ENCODE measurements around the gene UBTF. TPM values are rescaled to one million over a fixed set of nuclear protein-coding genes. Genes with fewer than 3 reads are reported as not detected.
A peak's percentile ranks its signal among the peaks of the same experiment; 100 is the strongest.

Gene UBTF
- total RNA-seq, 1 donor from 2014 or later: 85.4 TPM

- no peak for DNase-seq
Measured at GRCh38 chr17:44214896-44215295, 4.6 kb downstream of the UBTF start.

DNA sequence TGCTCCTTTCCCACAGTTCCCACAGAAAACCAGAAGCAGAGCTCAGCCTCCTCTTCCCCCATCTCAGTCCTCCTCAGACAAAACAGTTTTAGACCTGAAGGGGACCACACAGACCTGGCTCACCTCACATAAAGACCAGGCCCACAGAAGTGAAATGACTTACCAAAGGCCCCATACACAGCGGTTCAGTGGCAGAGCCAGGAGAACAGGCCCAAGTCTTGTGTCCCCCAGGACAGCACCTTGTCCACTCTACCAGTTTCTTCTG lies 5.3 kb downstream of the UBTF start:
- no peak for DNase-seq

DNA sequence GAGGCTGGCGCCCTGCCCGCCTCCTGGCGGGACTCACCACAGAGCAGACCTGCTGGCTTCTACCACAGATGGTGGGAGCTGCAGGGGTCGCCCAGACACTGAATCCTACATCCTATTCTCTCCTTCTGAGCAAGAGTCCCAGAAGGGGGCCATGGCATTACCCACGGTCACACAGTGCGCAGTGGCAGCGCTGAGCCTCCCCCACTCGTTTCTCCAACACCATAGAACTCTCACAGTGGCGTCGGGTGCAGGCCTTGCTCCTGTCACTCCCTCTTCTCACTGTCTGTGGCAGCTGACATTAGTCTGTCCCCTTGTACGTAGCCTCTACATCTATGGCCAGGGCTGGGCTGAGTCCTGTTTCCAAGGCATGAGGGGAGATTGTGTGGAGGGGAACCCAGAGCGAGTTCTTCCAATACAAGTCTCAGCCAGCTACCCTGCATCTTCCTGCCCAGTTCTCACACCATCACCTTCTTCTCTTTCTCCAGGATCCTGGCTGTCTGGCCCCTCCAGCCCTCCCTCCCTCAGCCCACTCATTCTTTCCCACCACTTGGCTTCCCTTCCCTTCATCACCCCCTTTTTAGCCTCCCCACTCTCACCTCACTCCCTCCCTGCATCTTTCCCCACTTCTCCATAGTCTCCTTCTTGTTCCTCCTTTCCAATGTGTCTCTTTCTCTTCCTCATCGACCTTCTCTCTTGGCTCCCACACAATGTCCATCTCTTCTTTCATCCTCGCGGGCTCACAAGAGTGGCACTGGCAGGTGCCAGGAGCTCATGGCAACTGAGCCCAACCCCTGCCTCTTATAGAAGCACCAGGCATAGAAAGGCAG lies 5.9 kb downstream of the UBTF start:
- no peak for DNase-seq

DNA sequence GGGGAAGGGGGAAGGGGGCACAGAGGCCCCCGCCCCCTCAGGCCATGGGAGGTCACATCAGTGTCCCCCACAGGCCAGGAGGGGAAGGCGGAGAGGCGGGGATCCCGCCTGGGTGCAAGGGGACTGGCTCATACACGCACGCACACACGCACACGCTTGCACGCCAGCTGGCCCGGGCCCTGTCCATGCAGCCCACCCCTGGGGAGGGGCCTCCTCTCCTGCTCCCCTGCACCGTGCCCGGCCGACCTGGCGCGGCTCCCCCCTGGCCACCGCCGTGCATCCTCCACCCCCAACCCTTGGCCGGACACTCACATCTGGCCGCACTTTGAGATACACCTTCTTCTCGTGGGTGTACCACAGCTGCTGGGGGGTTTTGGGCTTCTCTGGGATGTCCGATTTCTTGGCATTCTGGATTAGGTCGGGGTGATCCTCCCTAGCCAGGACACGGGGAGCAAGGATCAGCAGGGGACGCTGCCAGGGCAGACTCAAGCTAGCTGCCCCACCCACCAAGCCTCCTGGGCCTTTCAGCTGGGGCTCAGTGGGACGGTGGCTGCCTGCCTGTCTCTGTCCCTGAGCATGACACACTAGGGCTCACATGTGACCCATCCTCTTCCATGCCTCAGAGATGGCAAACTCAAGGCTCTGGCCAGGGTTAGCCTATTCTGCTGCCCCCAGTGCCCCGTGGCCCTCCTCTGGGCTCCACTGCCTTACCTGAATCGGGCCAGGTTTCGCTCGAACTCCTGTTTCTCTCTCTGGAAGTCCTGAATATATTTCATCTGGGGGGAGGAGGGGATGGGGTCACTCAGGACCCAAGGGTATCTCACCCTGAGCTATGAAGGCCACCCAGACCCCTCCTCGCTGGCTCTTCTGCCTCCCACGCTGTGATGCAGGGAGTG lies 6.7 kb downstream of the UBTF start:
- DNase-seq: no peak

GRCh38 chr17:44211281-44212265 lies 7.9 kb downstream of the UBTF start:
- DNase-seq: no peak

DNA sequence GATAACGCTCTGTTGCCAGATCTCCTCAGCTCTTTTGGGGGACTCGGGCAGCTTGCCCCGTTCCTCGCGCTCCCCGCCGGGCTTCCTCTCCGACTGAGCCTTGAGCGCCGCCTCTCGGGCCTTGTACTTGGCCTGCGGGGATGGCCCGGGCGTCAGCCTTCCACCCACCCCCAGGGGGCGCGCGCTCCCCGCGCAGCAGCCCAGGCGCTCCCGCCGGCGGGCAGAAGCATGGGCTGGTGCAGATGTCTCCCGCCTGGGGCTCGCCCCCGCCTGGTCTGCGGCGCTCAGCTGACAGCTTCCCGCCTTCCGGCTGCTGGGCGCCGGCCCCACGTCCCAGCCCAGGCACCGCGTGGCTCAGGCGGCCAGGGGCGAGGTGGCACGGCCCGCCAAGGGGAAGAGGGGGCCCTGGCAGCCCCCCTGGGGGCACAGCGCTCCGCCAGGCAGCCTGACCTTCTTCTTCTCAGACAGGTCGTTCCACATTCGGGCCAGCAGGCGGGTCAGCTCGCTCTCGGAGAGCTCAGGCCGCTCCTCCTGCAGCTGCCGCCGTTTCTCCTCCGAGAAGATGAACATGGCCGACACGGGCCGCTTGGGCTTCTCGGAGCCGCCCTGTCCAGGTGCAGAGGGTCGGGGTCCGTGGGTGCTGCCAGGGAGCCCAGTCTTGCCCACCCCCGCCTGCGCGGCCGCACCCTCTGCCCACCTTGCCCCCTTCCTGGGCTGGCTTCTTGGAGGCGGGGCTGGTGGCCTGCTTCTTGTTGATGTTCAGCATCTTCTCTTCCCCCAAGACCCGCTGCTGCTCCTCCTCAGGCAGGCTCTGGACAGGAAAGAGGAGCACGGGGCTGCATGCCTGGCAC lies 8.9 kb downstream of the UBTF start:
- DNase-seq: peak; percentile 92

GRCh38 chr17:44209786-44210341 lies 9.6 kb downstream of the UBTF start:
- no peak for DNase-seq

GRCh38 chr17:44207743-44208142 lies 11.7 kb downstream of the UBTF start:
- no peak for DNase-seq

DNA sequence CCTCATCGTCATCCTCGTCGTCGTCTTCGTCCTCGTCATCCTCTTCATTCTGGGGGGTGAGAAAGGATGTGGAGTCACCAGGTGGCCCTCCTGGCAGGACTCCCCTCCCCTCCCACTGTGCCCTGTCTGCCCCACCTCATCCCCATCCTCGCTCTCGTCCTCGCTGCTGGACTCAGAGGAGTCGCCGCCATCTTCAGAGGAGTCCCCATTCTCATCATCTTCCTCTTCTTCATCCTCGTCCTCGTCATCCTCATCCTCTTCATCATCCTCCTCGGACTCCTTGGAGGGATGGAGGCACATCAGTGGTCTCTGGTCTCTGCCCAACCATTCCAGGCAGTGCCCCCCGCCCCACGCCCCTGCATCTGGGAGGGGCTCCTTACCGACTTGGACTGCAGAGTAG lies 12.2 kb downstream of the UBTF start:
- no peak for DNase-seq

DNA sequence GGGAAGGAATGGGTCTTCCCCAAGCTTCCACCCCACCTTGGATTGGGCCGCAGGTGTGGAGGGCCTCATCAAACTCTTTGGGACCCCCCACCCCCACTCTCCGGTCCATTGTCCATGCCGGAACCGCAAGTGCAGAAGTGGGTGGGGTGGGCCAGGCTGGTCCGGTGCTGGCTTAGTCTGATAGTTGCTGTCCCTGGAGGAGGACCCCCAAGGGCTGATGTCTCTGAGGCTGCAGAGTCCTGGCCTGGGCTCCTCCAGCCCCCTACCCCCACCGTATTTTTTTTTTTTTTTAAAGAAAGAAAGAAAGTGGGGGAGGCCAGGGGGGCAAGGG lies 12.7 kb downstream of the UBTF start:
- no peak for DNase-seq

- DNase-seq: no peak
Measured at GRCh38 chr17:44205962-44206824, 13.3 kb downstream of the UBTF start.

- no peak for DNase-seq
Measured at GRCh38 chr17:44204441-44204882, 15.0 kb downstream of the UBTF start.

DNA sequence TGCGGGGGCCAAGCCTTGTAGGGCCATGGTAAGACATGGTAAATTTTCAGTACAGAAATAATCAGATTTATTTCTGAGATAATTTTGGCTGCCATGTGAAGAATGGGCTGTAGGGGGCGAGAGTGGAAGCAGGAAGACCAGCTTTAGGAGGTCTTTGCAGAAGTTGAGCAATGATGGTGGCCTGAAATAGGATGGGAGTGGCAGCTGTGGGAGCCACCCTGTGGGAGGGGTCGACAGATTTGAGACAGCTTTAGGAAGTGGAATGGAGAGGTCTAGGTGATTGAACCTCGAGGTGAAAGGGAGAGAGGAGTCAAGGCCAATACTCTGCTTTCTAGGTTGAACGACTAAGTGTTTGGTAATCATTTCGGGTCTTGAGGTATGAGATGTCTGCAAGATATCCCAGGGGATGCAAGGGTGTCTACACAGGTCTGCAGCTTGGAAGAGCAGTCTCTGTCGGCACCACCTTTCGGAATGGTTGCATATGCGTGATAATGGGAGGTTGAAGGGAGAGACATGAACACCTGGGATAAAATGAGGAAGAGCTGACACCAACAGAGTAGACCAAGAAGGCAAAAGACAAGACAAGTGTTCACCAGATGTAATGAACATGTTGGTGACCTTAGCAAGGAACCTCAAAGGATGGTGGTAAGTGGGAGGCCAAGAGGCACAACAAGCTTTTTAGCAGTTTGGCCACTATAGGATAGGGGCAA lies 15.6 kb downstream of the UBTF start:
- DNase-seq: peak; percentile 74

DNA sequence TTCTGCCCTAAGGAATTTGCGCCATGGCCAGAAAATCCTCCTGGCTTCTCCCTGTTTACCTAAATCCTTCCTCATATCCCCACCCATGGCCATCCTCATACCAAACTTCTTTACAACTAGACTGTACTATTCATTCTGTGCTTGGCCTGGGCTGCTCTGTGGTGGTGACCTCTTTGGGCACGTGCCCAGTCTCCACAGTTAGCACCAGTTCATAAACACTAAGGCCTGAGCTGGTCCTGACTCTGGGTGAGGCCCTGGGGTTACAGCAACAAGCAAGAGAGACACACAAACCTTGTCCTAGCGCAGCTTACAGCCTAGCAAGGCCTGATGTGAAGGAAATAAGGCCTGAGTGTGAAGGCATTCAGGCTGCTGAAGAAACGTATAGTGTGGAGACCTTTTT lies 16.7 kb downstream of the UBTF start:
- DNase-seq: no peak

- DNase-seq: no peak
Measured at GRCh38 chr17:44200478-44201155, 18.9 kb downstream of the UBTF start.

DNA sequence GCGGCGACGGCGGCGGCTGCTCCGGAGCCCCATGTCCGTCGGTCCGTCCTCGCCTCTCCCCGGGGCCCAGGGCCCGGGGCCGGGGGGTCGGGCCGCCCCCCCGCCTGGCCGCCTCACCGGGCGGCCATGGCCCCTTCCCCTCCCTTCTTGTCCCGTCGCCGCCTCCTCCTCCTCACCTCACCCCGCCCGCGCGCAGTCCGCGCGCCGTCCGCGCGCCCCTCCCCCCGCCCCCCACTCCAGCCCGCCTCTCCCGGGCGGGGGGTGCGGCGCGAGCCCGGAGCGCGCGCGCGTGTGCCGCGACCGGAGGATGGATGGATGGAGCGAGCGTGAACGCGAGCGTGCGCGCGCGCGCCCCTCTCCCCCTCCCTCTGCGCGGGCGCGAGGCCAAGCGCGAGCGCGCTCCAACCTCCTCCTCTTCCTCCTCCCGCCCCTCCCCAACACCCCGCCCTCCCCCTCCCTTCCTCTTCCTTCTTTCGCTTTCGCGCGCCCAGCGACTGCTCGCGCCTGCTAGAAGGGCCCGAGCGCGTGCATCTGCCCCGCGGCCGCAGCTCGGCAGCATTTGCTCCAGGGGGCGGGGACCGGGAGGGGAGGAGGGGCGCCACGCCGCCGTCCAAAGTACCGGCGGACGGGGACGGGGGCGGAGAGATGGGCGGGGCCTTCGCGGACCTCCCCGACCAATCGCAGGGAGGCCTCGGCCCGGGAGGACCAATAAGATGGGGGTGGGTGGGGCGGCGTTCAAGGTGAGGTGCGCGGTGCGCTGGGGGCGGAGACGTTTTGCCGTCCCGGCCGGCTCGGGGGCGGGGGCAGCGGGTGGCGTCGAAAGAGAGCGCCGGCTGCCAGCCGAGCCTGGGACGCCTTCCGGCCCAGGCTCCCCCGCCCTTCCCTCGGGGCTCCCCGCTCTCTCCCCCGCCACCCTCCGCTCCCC lies 19.7 kb downstream of the UBTF start, which contains the start of gene ATXN7L3:
Gene ATXN7L3 (minus strand): TSS at position 332 of the 925 bp plus-strand sequence. CDS start 1,814 bp downstream, outside the sequence.
- DNase-seq: peak; percentile 99

DNA sequence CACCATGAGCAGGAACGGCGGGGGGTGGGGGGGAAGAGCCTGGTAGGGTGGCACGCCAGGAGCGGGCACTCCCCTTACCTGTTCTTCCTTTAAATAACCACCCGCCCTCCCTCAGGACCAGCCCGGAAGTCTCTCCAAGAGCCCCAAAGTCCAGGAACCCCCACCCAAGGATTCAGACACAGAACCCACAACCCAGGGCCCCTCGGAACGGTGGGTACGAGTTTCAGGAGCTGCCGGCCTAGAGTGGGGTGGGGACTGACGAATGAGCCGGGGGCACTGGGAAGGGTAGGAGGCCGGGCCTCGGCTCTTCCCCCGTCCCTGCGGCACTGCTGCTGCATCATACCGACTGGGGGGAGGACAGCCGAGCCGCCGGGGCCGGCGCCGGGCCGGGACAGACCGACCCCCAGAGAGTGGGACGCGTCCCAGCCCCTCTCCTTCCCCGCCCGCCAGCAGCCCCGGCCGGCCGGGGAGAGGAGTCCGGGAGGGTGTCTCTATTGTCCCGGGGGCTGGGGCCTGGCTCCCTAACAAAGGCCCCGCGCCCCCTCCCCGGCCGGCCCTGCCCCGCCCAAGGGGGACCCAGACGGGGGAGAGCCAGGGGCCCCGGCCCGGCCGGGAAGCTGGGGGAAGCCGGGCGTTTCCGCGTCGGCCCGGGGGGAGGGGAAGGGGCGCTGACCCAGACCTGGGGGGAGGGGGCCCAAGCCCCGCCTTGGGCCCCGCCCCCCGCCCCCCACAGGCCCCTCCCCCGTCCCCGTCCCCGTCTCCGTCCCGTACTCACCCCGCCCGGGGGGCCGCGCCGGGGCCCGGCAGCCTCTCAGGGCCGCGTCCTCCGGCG lies 20.5 kb downstream of the UBTF start:
- peak; percentile 75 for DNase-seq

Measured in tongue (tissue), 2 donors.